ENCODE measurements around the gene CBLL2.

CBLL2 gene

GRCh38 chrX:22272613-22273012, at the start of gene CBLL2:
Gene CBLL2 (plus strand): TSS chrX:22272913. CDS start chrX:22272992, 79 bp downstream.
- Histone ChIP-seq H3K36me3 (ENCODE audit: control insufficient read depth in 2 of 2, insufficient read depth in 2 of 2, low read length in 2 of 2) (no peaks in the 10 kb centered on the region), H3K9ac (ENCODE audit: low read length in 2 of 2) (no peak within 1 kb of the TSS), H3K4me1 (ENCODE audit: control insufficient read depth, insufficient read depth, low read length) (no peaks in the 10 kb centered on the region), H3K27me3 (ENCODE audit: control insufficient read depth in 1 of 2, insufficient read depth in 2 of 2, low read length in 2 of 2) (no peaks in the 10 kb centered on the region), H3K27ac (ENCODE audit: low read length) (no peak within 1 kb of the TSS), H3K4me3 (ENCODE audit: low read length in 2 of 2) (no peak within 1 kb of the TSS), H3K9me3 (ENCODE audit: control insufficient read depth in 2 of 2, low read length in 2 of 2) (no peaks in the 10 kb centered on the region)

- H3K9me3 ChIP-seq (ENCODE audit: control insufficient read depth in 2 of 2, low read length in 2 of 2), result no peaks in the 10 kb centered on the region
- H3K27ac ChIP-seq (ENCODE audit: low read length), result no peak overlapping the region
- no peaks in the 10 kb centered on the region for H3K27me3 ChIP-seq (ENCODE audit: control insufficient read depth in 1 of 2, insufficient read depth in 2 of 2, low read length in 2 of 2)
- H3K36me3 ChIP-seq (ENCODE audit: control insufficient read depth in 2 of 2, insufficient read depth in 2 of 2, low read length in 2 of 2), result no peaks in the 10 kb centered on the region
- no peak overlapping the region for H3K9ac ChIP-seq (ENCODE audit: low read length in 2 of 2)
- no peak overlapping the region for H3K4me3 ChIP-seq (ENCODE audit: low read length in 2 of 2)
- no peaks in the 10 kb centered on the region for H3K4me1 ChIP-seq (ENCODE audit: control insufficient read depth, insufficient read depth, low read length)
Measured at GRCh38 chrX:22234380-22234779, 38.3 kb upstream of the CBLL2 start.

- Histone ChIP-seq H3K36me3 (ENCODE audit: control insufficient read depth in 2 of 2, insufficient read depth in 2 of 2, low read length in 2 of 2) (no peaks in the 10 kb centered on the region), H3K27ac (ENCODE audit: low read length) (no peak overlapping the region), H3K27me3 (ENCODE audit: control insufficient read depth in 1 of 2, insufficient read depth in 2 of 2, low read length in 2 of 2) (no peaks in the 10 kb centered on the region), H3K9me3 (ENCODE audit: control insufficient read depth in 2 of 2, low read length in 2 of 2) (no peaks in the 10 kb centered on the region), H3K4me1 (ENCODE audit: control insufficient read depth, insufficient read depth, low read length) (no peaks in the 10 kb centered on the region), H3K9ac (ENCODE audit: low read length in 2 of 2) (no peak overlapping the region), H3K4me3 (ENCODE audit: low read length in 2 of 2) (no peak overlapping the region)
Measured at GRCh38 chrX:22237479-22237878, 35.2 kb upstream of the CBLL2 start.

- no peaks in the 10 kb centered on the region for H3K9me3 ChIP-seq (ENCODE audit: control insufficient read depth in 2 of 2, low read length in 2 of 2)
- no peak overlapping the region for H3K4me3 ChIP-seq (ENCODE audit: low read length in 2 of 2)
- H3K4me1 ChIP-seq (ENCODE audit: control insufficient read depth, insufficient read depth, low read length), result no peaks in the 10 kb centered on the region
- H3K27ac ChIP-seq (ENCODE audit: low read length), result no peak overlapping the region
- no peak overlapping the region for H3K9ac ChIP-seq (ENCODE audit: low read length in 2 of 2)
- no peaks in the 10 kb centered on the region for H3K27me3 ChIP-seq (ENCODE audit: control insufficient read depth in 1 of 2, insufficient read depth in 2 of 2, low read length in 2 of 2)
- no peaks in the 10 kb centered on the region for H3K36me3 ChIP-seq (ENCODE audit: control insufficient read depth in 2 of 2, insufficient read depth in 2 of 2, low read length in 2 of 2)
Measured at GRCh38 chrX:22246620-22247019, 26.1 kb upstream of the CBLL2 start.

GRCh38 chrX:22247169-22247568, 25.5 kb upstream of the CBLL2 start:
- no peaks in the 10 kb centered on the region for H3K27me3 ChIP-seq (ENCODE audit: control insufficient read depth in 1 of 2, insufficient read depth in 2 of 2, low read length in 2 of 2)
- H3K9me3 ChIP-seq (ENCODE audit: control insufficient read depth in 2 of 2, low read length in 2 of 2), result no peaks in the 10 kb centered on the region
- no peaks in the 10 kb centered on the region for H3K36me3 ChIP-seq (ENCODE audit: control insufficient read depth in 2 of 2, insufficient read depth in 2 of 2, low read length in 2 of 2)
- no peak overlapping the region for H3K9ac ChIP-seq (ENCODE audit: low read length in 2 of 2)
- H3K27ac ChIP-seq (ENCODE audit: low read length), result no peak overlapping the region
- no peaks in the 10 kb centered on the region for H3K4me1 ChIP-seq (ENCODE audit: control insufficient read depth, insufficient read depth, low read length)
- no peak overlapping the region for H3K4me3 ChIP-seq (ENCODE audit: low read length in 2 of 2)

- Histone ChIP-seq H3K36me3 (ENCODE audit: control insufficient read depth in 2 of 2, insufficient read depth in 2 of 2, low read length in 2 of 2) (no peaks in the 10 kb centered on the region), H3K4me3 (ENCODE audit: low read length in 2 of 2) (no peak overlapping the region), H3K9me3 (ENCODE audit: control insufficient read depth in 2 of 2, low read length in 2 of 2) (no peaks in the 10 kb centered on the region), H3K27ac (ENCODE audit: low read length) (no peak overlapping the region), H3K27me3 (ENCODE audit: control insufficient read depth in 1 of 2, insufficient read depth in 2 of 2, low read length in 2 of 2) (no peaks in the 10 kb centered on the region), H3K4me1 (ENCODE audit: control insufficient read depth, insufficient read depth, low read length) (no peaks in the 10 kb centered on the region), H3K9ac (ENCODE audit: low read length in 2 of 2) (no peak overlapping the region)
Measured at GRCh38 chrX:22248401-22248800, 24.3 kb upstream of the CBLL2 start.

- Histone ChIP-seq H3K27me3 (ENCODE audit: control insufficient read depth in 1 of 2, insufficient read depth in 2 of 2, low read length in 2 of 2) (no peaks in the 10 kb centered on the region), H3K36me3 (ENCODE audit: control insufficient read depth in 2 of 2, insufficient read depth in 2 of 2, low read length in 2 of 2) (no peaks in the 10 kb centered on the region), H3K4me1 (ENCODE audit: control insufficient read depth, insufficient read depth, low read length) (no peaks in the 10 kb centered on the region), H3K4me3 (ENCODE audit: low read length in 2 of 2) (no peak overlapping the region), H3K27ac (ENCODE audit: low read length) (no peak overlapping the region), H3K9me3 (ENCODE audit: control insufficient read depth in 2 of 2, low read length in 2 of 2) (no peaks in the 10 kb centered on the region), H3K9ac (ENCODE audit: low read length in 2 of 2) (no peak overlapping the region)
Measured at GRCh38 chrX:22249371-22249770, 23.3 kb upstream of the CBLL2 start.

- H3K9me3 ChIP-seq (ENCODE audit: control insufficient read depth in 2 of 2, low read length in 2 of 2), result no peaks in the 10 kb centered on the region
- H3K9ac ChIP-seq (ENCODE audit: low read length in 2 of 2), result no peak overlapping the region
- H3K36me3 ChIP-seq (ENCODE audit: control insufficient read depth in 2 of 2, insufficient read depth in 2 of 2, low read length in 2 of 2), result no peaks in the 10 kb centered on the region
- no peaks in the 10 kb centered on the region for H3K4me1 ChIP-seq (ENCODE audit: control insufficient read depth, insufficient read depth, low read length)
- no peak overlapping the region for H3K27ac ChIP-seq (ENCODE audit: low read length)
- H3K27me3 ChIP-seq (ENCODE audit: control insufficient read depth in 1 of 2, insufficient read depth in 2 of 2, low read length in 2 of 2), result no peaks in the 10 kb centered on the region
- H3K4me3 ChIP-seq (ENCODE audit: low read length in 2 of 2), result no peak overlapping the region
Measured at GRCh38 chrX:22268706-22269105, 4.0 kb upstream of the CBLL2 start.

GRCh38 chrX:22273714-22274317, 1.1 kb downstream of the CBLL2 start:
- Histone ChIP-seq H3K4me1 (ENCODE audit: control insufficient read depth, insufficient read depth, low read length) (no peaks in the 10 kb centered on the region), H3K36me3 (ENCODE audit: control insufficient read depth in 2 of 2, insufficient read depth in 2 of 2, low read length in 2 of 2) (no peaks in the 10 kb centered on the region), H3K4me3 (ENCODE audit: low read length in 2 of 2) (no peak overlapping the region), H3K9ac (ENCODE audit: low read length in 2 of 2) (no peak overlapping the region), H3K27me3 (ENCODE audit: control insufficient read depth in 1 of 2, insufficient read depth in 2 of 2, low read length in 2 of 2) (no peaks in the 10 kb centered on the region), H3K27ac (ENCODE audit: low read length) (no peak overlapping the region), H3K9me3 (ENCODE audit: control insufficient read depth in 2 of 2, low read length in 2 of 2) (no peaks in the 10 kb centered on the region)

- H3K27me3 ChIP-seq (ENCODE audit: control insufficient read depth in 1 of 2, insufficient read depth in 2 of 2, low read length in 2 of 2), result no peaks in the 10 kb centered on the region
- no peak overlapping the region for H3K27ac ChIP-seq (ENCODE audit: low read length)
- no peak overlapping the region for H3K4me3 ChIP-seq (ENCODE audit: low read length in 2 of 2)
- no peak overlapping the region for H3K9ac ChIP-seq (ENCODE audit: low read length in 2 of 2)
- H3K4me1 ChIP-seq (ENCODE audit: control insufficient read depth, insufficient read depth, low read length), result no peaks in the 10 kb centered on the region
- H3K9me3 ChIP-seq (ENCODE audit: control insufficient read depth in 2 of 2, low read length in 2 of 2), result no peaks in the 10 kb centered on the region
- H3K36me3 ChIP-seq (ENCODE audit: control insufficient read depth in 2 of 2, insufficient read depth in 2 of 2, low read length in 2 of 2), result no peaks in the 10 kb centered on the region
Measured at GRCh38 chrX:22276781-22277180, 4.1 kb downstream of the CBLL2 start.

- H3K4me1 ChIP-seq (ENCODE audit: control insufficient read depth, insufficient read depth, low read length), result no peaks in the 10 kb centered on the region
- H3K9me3 ChIP-seq (ENCODE audit: control insufficient read depth in 2 of 2, low read length in 2 of 2), result peaks cover 0 to 4% of the 10 kb centered on the region in 2 donors
- no peaks in the 10 kb centered on the region for H3K36me3 ChIP-seq (ENCODE audit: control insufficient read depth in 2 of 2, insufficient read depth in 2 of 2, low read length in 2 of 2)
- H3K9ac ChIP-seq (ENCODE audit: low read length in 2 of 2), result no peak overlapping the region
- H3K4me3 ChIP-seq (ENCODE audit: low read length in 2 of 2), result no peak overlapping the region
- peaks cover 0 to 3% of the 10 kb centered on the region in 2 donors for H3K27me3 ChIP-seq (ENCODE audit: control insufficient read depth in 1 of 2, insufficient read depth in 2 of 2, low read length in 2 of 2)
- H3K27ac ChIP-seq (ENCODE audit: low read length), result no peak overlapping the region
Measured at GRCh38 chrX:22278375-22278774, 5.7 kb downstream of the CBLL2 start.
